CD14-positive monocyte (primary cell): Measurements from ENCODE around the gene EIF4EBP3. TPM values are rescaled to one million over a fixed set of nuclear protein-coding genes. Genes with fewer than 3 reads are reported as not detected.

Source experiments
- DNase-seq, 3 donors: peaks; one replicate each; pipeline ENCODE4 v3.0.0-alpha.2; 2011 to 2022
- H2AFZ ChIP-seq: 2 replicates; pipeline ENCODE4 v1.6.0; 2012; ENCODE audit warnings: mild to moderate bottlenecking, low read depth, low read length, inconsistent platforms; ENCODE audit not compliant: insufficient read depth, poor library complexity, severe bottlenecking
- H3K27ac ChIP-seq, 2 donors: 1 replicate in 1 of 2; 2 replicates in 1 of 2; pipeline ENCODE4 v1.5.1; 2012 to 2013; ENCODE audit warnings: low read length in 2 of 2, control low read depth in 1 of 2, inconsistent platforms in 1 of 2, low read depth in 1 of 2, mild to moderate bottlenecking in 1 of 2
- H3K27me3 ChIP-seq, 2 donors: one replicate each; pipeline versions ENCODE4 v1.6.0 to v1.6.1; 2011 to 2013; ENCODE audit warnings: low read length in 2 of 2; ENCODE audit not compliant: control insufficient read depth in 2 of 2, insufficient read depth in 2 of 2
- H3K36me3 ChIP-seq, 2 donors: replicated peaks in 1 of 2; 1 replicate in 1 of 2; 2 replicates in 1 of 2; pipeline versions ENCODE4 v1.5.1 to v1.6.1; 2012 to 2013; ENCODE audit warnings: low read length in 2 of 2, control low read depth in 1 of 2, inconsistent platforms in 1 of 2, mild to moderate bottlenecking in 1 of 2; ENCODE audit not compliant: insufficient read depth in 2 of 2, control insufficient read depth in 1 of 2
- H3K4me1 ChIP-seq, 2 donors: 1 replicate in 1 of 2; 2 replicates in 1 of 2; pipeline versions ENCODE4 v1.5.1 to v1.6.1; 2012 to 2013; ENCODE audit warnings: low read length in 2 of 2, control low read depth in 1 of 2, inconsistent platforms in 1 of 2, mild to moderate bottlenecking in 1 of 2, moderate library complexity in 1 of 2; ENCODE audit not compliant: insufficient read depth in 2 of 2, control insufficient read depth in 1 of 2
- H3K4me2 ChIP-seq: replicated peaks from 2 replicates; pipeline ENCODE3; 2012; ENCODE audit warnings: low read length, moderate library complexity, mild to moderate bottlenecking; ENCODE audit not compliant: poor library complexity, severe bottlenecking; ENCODE audit errors: extremely low read depth
- H3K4me3 ChIP-seq, 3 experiments: fragments of 200-600 bp in 1 of 3; sonication (generic) in 1 of 3; replicated peaks in 1 of 3; 1 replicate in 2 of 3; 2 replicates in 1 of 3; pipeline ENCODE4 v1.5.1; 2011 to 2013; ENCODE audit warnings: low read length in 3 of 3, mild to moderate bottlenecking in 3 of 3, control low read depth in 2 of 3, low read depth in 2 of 3, inconsistent platforms in 1 of 3, moderate library complexity in 1 of 3
- H3K79me2 ChIP-seq: 2 replicates; pipeline ENCODE4 v1.6.0; 2012; ENCODE audit warnings: mild to moderate bottlenecking, control low read depth, inconsistent platforms, low read length, moderate library complexity; ENCODE audit not compliant: insufficient read depth
- H3K9ac ChIP-seq: 2 replicates; pipeline ENCODE4 v1.6.0; 2017; ENCODE audit warnings: low read length, mild to moderate bottlenecking; ENCODE audit not compliant: insufficient read depth, poor library complexity, severe bottlenecking
- H3K9me3 ChIP-seq, 2 donors: replicated peaks in 1 of 2; 1 replicate in 1 of 2; 2 replicates in 1 of 2; pipeline versions ENCODE4 v1.5.1 to v1.6.1; 2012 to 2013; ENCODE audit warnings: low read length in 2 of 2, control low read depth in 1 of 2; ENCODE audit not compliant: control insufficient read depth in 1 of 2, insufficient read depth in 1 of 2
- H4K20me1 ChIP-seq: 2 replicates; pipeline ENCODE4 v1.6.0; 2012; ENCODE audit warnings: mild to moderate bottlenecking, low read length, control low read depth, moderate library complexity; ENCODE audit not compliant: insufficient read depth
- H3K27ac Mint-ChIP-seq, 7 donors: one replicate each; pipeline ENCODE4 v1.8.0; 2020; ENCODE audit warnings: mild to moderate bottlenecking in 7 of 7, mixed read lengths in 7 of 7, moderate library complexity in 6 of 7, inconsistent platforms in 2 of 7
- H3K27me3 Mint-ChIP-seq, 3 donors: one replicate each; pipeline ENCODE4 v1.8.0; 2021 to 2022; ENCODE audit warnings: low read depth in 3 of 3, mild to moderate bottlenecking in 3 of 3, mixed read lengths in 3 of 3, moderate library complexity in 3 of 3, inconsistent platforms in 1 of 3
- H3K36me3 Mint-ChIP-seq, 2 donors: one replicate each; pipeline ENCODE4 v1.8.0; 2020; ENCODE audit warnings: mixed read lengths in 2 of 2, inconsistent platforms in 1 of 2, mild to moderate bottlenecking in 1 of 2
- H3K4me1 Mint-ChIP-seq: one replicate; pipeline ENCODE4 v1.8.0; 2020; ENCODE audit warnings: mild to moderate bottlenecking, mixed read lengths
- H3K4me3 Mint-ChIP-seq, 2 donors: one replicate each; pipeline ENCODE4 v1.8.0; 2020; ENCODE audit warnings: mild to moderate bottlenecking in 2 of 2, mixed read lengths in 2 of 2, moderate library complexity in 1 of 2
- H3K9me3 Mint-ChIP-seq, 7 donors: one replicate each; pipeline ENCODE4 v1.8.0; 2020 to 2022; ENCODE audit warnings: mixed read lengths in 7 of 7, mild to moderate bottlenecking in 6 of 7, moderate library complexity in 6 of 7, inconsistent platforms in 2 of 7
- CTCF ChIP-seq: fragments of 200-600 bp; IDR thresholded peaks from one replicate; pipeline ENCODE4 v1.8.0; 2022; ENCODE audit warnings: antibody characterized with exemption, mild to moderate bottlenecking
- WGBS: methylation state at CpG from one replicate; pipeline ENCODE4 v1.1.5; 2013; ENCODE audit warnings: missing lambda C conversion rate; ENCODE audit not compliant: insufficient coverage; 5-methylcytosine and 5-hydroxymethylcytosine counted together
- intact Hi-C, 2 donors: fragments of 100-400 bp; cut with micrococcal nuclease; formaldehyde crosslinking; loops; one replicate each; pipeline versions ENCODE4 v1.15.0 to v1.15.1; 2023
- polyA plus RNA-seq, 3 donors: library from polyadenylated mRNA; depleted of rRNA in 1 of 3; unstranded in 2 of 3; stranded (reverse) in 1 of 3; fragments of 300-500 nt in 2 of 3; fragments of >200 nt in 1 of 3; fragmentation: Illumina TruSeq in 2 of 3; gene quantifications; 1 replicate in 2 of 3; 2 replicates in 1 of 3; pipeline ENCODE4 v1.2.3, GENCODE V29; 2012 to 2021

Gene EIF4EBP3
- polyA plus RNA-seq, 3 donors = 22.8 to 46.0 (median 41.9) TPM

DNA sequence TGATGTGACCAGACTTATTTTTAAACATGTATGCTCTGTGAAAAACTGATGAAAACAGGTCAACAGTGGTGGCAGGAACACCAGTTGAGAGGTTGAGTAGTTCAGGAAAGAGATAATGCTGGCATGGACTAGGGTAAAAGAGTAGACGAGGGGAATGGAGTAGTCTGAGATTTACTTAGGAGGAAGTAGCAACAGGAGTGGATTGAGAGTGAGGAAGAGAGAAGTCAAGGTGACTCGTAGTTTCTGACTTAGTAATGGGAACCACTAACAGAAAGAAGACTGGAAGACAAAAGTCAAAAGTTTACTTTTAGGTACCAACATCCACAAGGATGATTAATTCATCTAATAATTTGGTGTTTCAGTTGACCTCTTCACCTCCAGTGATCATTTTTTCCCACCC, 6.2 kb downstream of the EIF4EBP3 start:
- H3K27me3 Mint-ChIP-seq = peaks cover 0 to 3% (median 0%) of the 10 kb centered on the region in 3 donors
- H3K27me3 ChIP-seq = no peaks in the 10 kb centered on the region
- H3K4me3 Mint-ChIP-seq = peak overlapping the region in 1 of 2 donors; percentile 40
- H3K36me3 Mint-ChIP-seq = peaks cover 61 to 64% of the 10 kb centered on the region in 2 donors
- DNase-seq = peak in 2 of 3 donors; percentile 68 to 73
- H3K4me1 ChIP-seq = peaks cover 60 to 77% of the 10 kb centered on the region in 2 donors
- H3K9me3 ChIP-seq = no peaks in the 10 kb centered on the region
- peaks cover 72% of the 10 kb centered on the region for H4K20me1 ChIP-seq
- H3K4me3 ChIP-seq = peak overlapping the region in 1 of 3 experiments; percentile 87
- peak overlapping the region; percentile 51 for H3K4me2 ChIP-seq
- peaks cover 26 to 32% of the 10 kb centered on the region in 2 donors for H3K36me3 ChIP-seq
- peak overlapping the region; percentile 83 to 98 (median 89) for H3K27ac Mint-ChIP-seq
- H3K4me1 Mint-ChIP-seq = peaks cover 73% of the 10 kb centered on the region
- no peak overlapping the region for H3K9ac ChIP-seq
- H3K79me2 ChIP-seq = peaks cover 85% of the 10 kb centered on the region
- H2AFZ ChIP-seq = no peak overlapping the region
- TF ChIP-seq CTCF = no peak
- H3K27ac ChIP-seq = peak overlapping the region in 1 of 2 donors; percentile 72
- intact Hi-C loops = loop anchor here in 1 of 2 donors (5.0 kb wide), 1 partner anchor 94 kb away; the partner anchor contains the start of genes IK and NDUFA2
- 0% methylated on average over 1 of the region's 2 CpGs for WGBS
- peaks cover 0 to 2% (median 0%) of the 10 kb centered on the region in 7 donors for H3K9me3 Mint-ChIP-seq

DNA sequence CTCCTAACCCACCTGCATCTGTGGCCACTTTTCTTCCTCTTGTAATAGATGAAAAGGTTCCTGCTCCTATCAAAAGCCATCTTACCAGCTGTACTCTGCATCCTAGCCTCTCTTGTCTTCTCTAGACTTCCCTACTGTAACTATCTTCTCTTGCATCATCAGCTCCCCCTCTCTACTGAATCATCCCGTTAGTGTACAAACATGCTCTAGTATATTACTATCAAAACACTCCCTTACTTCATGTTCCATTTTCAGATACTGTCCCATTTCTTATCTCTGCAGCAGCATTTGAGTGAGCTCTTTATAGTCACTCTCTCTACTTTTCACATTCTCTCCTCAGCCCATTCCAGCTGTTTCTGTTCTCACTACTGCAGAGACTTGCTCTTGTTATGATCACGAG, 7.0 kb downstream of the EIF4EBP3 start:
- Histone ChIP-seq H3K4me2 (peak overlapping the region; percentile 51), H3K36me3 (peaks cover 25 to 33% of the 10 kb centered on the region in 2 donors), H3K9me3 (no peaks in the 10 kb centered on the region), H3K4me1 (peaks cover 52 to 69% of the 10 kb centered on the region in 2 donors), H3K27me3 (no peaks in the 10 kb centered on the region), H3K4me3 (peak overlapping the region in 1 of 3 experiments; percentile 87), H3K79me2 (peaks cover 77% of the 10 kb centered on the region), H2AFZ (no peak overlapping the region), H3K27ac (peak overlapping the region; percentile 2 to 72), H3K9ac (no peak overlapping the region), H4K20me1 (peaks cover 64% of the 10 kb centered on the region)
- Mint-ChIP-seq H3K9me3 (peaks cover 0 to 2% (median 0%) of the 10 kb centered on the region in 7 donors), H3K4me3 (peak overlapping the region; percentile 0 to 27), H3K27me3 (peaks cover 0 to 3% (median 0%) of the 10 kb centered on the region in 3 donors), H3K36me3 (peaks cover 59 to 65% of the 10 kb centered on the region in 2 donors), H3K27ac (peak overlapping the region; percentile 83 to 99 (median 89)), H3K4me1 (peaks cover 69% of the 10 kb centered on the region)
- intact Hi-C loops = loop anchor here in 1 of 2 donors (5.0 kb wide), 1 partner anchor 93 kb away; the partner anchor contains the start of genes IK and NDUFA2
- TF ChIP-seq CTCF = no peak
- WGBS = 42% methylated on average over 2 of the region's 2 CpGs
- DNase-seq = peak; percentile 68 to 81 (median 73)
